ENCODE results near the gene DNAH17. TPM values are rescaled to one million over a fixed set of nuclear protein-coding genes. Genes with fewer than 3 reads are reported as not detected.

Gene DNAH17
- total RNA-seq, 1 experiment from 2014 or later, result 0.13 TPM

GRCh38 chr17:78620099-78620498, 42.9 kb upstream of the DNAH17 start:
- H3K4ac ChIP-seq (ENCODE audit: low read depth, low read length), result no peak overlapping the region
- no peak overlapping the region for H2BK15ac ChIP-seq (ENCODE audit: low read depth, low read length)
- no peak overlapping the region for H2BK12ac ChIP-seq (ENCODE audit: insufficient read length, low read depth, low read length)
- no peak for DNase-seq
- Mint-ChIP-seq H3K4me1 (peaks cover 3% of the 10 kb centered on the region in 2 experiments; a peak in 3 of 4 replicates), H3K27ac (no peak overlapping the region), H3K4me3 (no peak overlapping the region), H3K36me3 (ENCODE audit: insufficient read depth in 1 of 3, low read depth in 3 of 3) (0 out of 7 replicates have a peak, but pooled peaks cover 0 to 5% (median 0%) of the 10 kb centered on the region in 3 experiments), H3K27me3 (ENCODE audit: low read depth) (no peaks in the 10 kb centered on the region; the same call in 1 of the 2 replicates), H3K9me3 (peaks cover 6 to 11% of the 10 kb centered on the region in 2 experiments; a peak in 4 of 5 replicates)
- no peak overlapping the region for H3K4me2 ChIP-seq (ENCODE audit: insufficient read depth, insufficient read length, low read length)
- no peaks in the 10 kb centered on the region for H3K23me2 ChIP-seq (ENCODE audit: insufficient read length, low read depth, low read length, poor library complexity, severe bottlenecking)
- TF ChIP-seq CTCF (conservative IDR thresholded peaks at IDR 0.05), result no peak
- H4K8ac ChIP-seq (replicated peaks; ENCODE audit: insufficient read length, low read depth, low read length), result no peak overlapping the region
- H3K56ac ChIP-seq (ENCODE audit: insufficient read length, low read depth, low read length), result no peak overlapping the region
- no peak overlapping the region for H2BK120ac ChIP-seq (ENCODE audit: low read depth, low read length, poor library complexity, severe bottlenecking)
- H3K79me2 ChIP-seq (ENCODE audit: insufficient read depth, low read length), result no peaks in the 10 kb centered on the region
- no peak overlapping the region for H2AFZ ChIP-seq (ENCODE audit: low read length)
- H3T11ph ChIP-seq (ENCODE audit: low read length), result no peak overlapping the region
- no peak overlapping the region for H3K14ac ChIP-seq (ENCODE audit: insufficient read depth, low read length)
- H3K79me1 ChIP-seq (ENCODE audit: insufficient read depth, low read depth, low read length, poor library complexity, severe bottlenecking), result no peaks in the 10 kb centered on the region
- no peak overlapping the region for H2BK20ac ChIP-seq (ENCODE audit: low read depth, low read length, poor library complexity, severe bottlenecking)
- no peak overlapping the region for H3K18ac ChIP-seq (ENCODE audit: insufficient read length, low read depth, low read length)
- WGBS (ENCODE audit: extremely low coverage, insufficient read length, low lambda C conversion rate), result no CpG with 5 or more reads among the region's 5 CpGs
- no peak overlapping the region for H4K5ac ChIP-seq (ENCODE audit: insufficient read length, low read depth, low read length)
- no peak overlapping the region for H3K23ac ChIP-seq (ENCODE audit: insufficient read length, low read depth, low read length)
- H3K27me3 ChIP-seq (ENCODE audit: insufficient read depth, low read length), result no peaks in the 10 kb centered on the region
- no peak overlapping the region for H3K27ac ChIP-seq (ENCODE audit: insufficient read length, low read depth, low read length)
- no peak overlapping the region for H2BK5ac ChIP-seq (ENCODE audit: insufficient read length, low read length)
- no peak overlapping the region for H4K91ac ChIP-seq (ENCODE audit: insufficient read length, low read depth, low read length)
- no peak overlapping the region for H3K9ac ChIP-seq (ENCODE audit: extremely low read depth, insufficient read length, low read length)
- no peak overlapping the region for H2AK5ac ChIP-seq (ENCODE audit: insufficient read length, low read length)
- no peaks in the 10 kb centered on the region for H3K4me1 ChIP-seq (ENCODE audit: insufficient read depth, low read length)
- no peaks in the 10 kb centered on the region for H4K20me1 ChIP-seq (ENCODE audit: control insufficient read depth, insufficient read depth, insufficient read length)
- H3K9me3 ChIP-seq (ENCODE audit: control insufficient read depth, low read depth, low read length), result no peaks in the 10 kb centered on the region

Data from H9 (cell line).